Type B pancreatic cell (in vitro differentiated cells): ENCODE data around the gene CABLES1. TPM values are rescaled to one million over a fixed set of nuclear protein-coding genes. Genes with fewer than 3 reads are reported as not detected.

Experiments used
- DNase-seq: peaks from one replicate; pipeline ENCODE4 v3.0.0; 2021; ENCODE audit warnings: mixed read lengths; ENCODE audit not compliant: unreplicated experiment; ENCODE audit errors: extremely low spot score
- H3K27ac Mint-ChIP-seq: 2 replicates; pipeline ENCODE4 v1.8.0; 2021; ENCODE audit warnings: mild to moderate bottlenecking, mixed read lengths
- H3K27me3 Mint-ChIP-seq: 2 replicates; pipeline ENCODE4 v1.8.0; 2021; ENCODE audit warnings: mixed read lengths
- H3K36me3 Mint-ChIP-seq: 2 replicates; pipeline ENCODE4 v1.8.0; 2021; ENCODE audit warnings: mixed read lengths
- H3K4me1 Mint-ChIP-seq: one replicate; pipeline ENCODE4 v1.8.0; 2021; ENCODE audit warnings: mixed read lengths; ENCODE audit not compliant: unreplicated experiment
- H3K4me3 Mint-ChIP-seq: 2 replicates; pipeline ENCODE4 v1.8.0; 2021; ENCODE audit warnings: mild to moderate bottlenecking, mixed read lengths
- H3K9me3 Mint-ChIP-seq: 2 replicates; pipeline ENCODE4 v1.8.0; 2021; ENCODE audit warnings: mixed read lengths
- CTCF ChIP-seq: fragments of 200-600 bp; sonication (generic); conservative IDR thresholded peaks from 2 replicates; pipeline ENCODE4 v1.5.0; 2021; ENCODE audit warnings: antibody characterized with exemption, mild to moderate bottlenecking
- total RNA-seq: library from RNA; stranded (reverse); gene quantifications from 2 replicates; pipeline ENCODE4 v1.2.1, GENCODE V29; 2021; ENCODE audit warnings: low replicate concordance

The CABLES1 gene
- total RNA-seq, 1 donor from 2014 or later = 11.4 TPM

- Mint-ChIP-seq H3K27ac (no peak overlapping the region), H3K36me3 (peaks cover 25% of the 10 kb centered on the region), H3K9me3 (peaks cover 4% of the 10 kb centered on the region), H3K4me3 (no peak overlapping the region), H3K27me3 (peaks cover 3% of the 10 kb centered on the region), H3K4me1 (peaks cover 20% of the 10 kb centered on the region)
- no peak for DNase-seq
- TF ChIP-seq CTCF = no peak
Measured at GRCh38 chr18:23204589-23205235, 69.4 kb downstream of the CABLES1 start.

- no peak for TF ChIP-seq CTCF
- Mint-ChIP-seq H3K4me3 (no peak overlapping the region), H3K27me3 (peaks cover 3% of the 10 kb centered on the region), H3K27ac (no peak overlapping the region), H3K9me3 (peaks cover 4% of the 10 kb centered on the region), H3K4me1 (peaks cover 15% of the 10 kb centered on the region), H3K36me3 (peaks cover 25% of the 10 kb centered on the region)
- DNase-seq = no peak
Measured at GRCh38 chr18:23205980-23206379, 70.7 kb downstream of the CABLES1 start.

GRCh38 chr18:23207191-23207955 lies 72.1 kb downstream of the CABLES1 start:
- DNase-seq = no peak
- H3K27me3 Mint-ChIP-seq = peaks cover 3% of the 10 kb centered on the region
- H3K27ac Mint-ChIP-seq = no peak overlapping the region
- peaks cover 15% of the 10 kb centered on the region for H3K4me1 Mint-ChIP-seq
- peaks cover 18% of the 10 kb centered on the region for H3K36me3 Mint-ChIP-seq
- peaks cover 4% of the 10 kb centered on the region for H3K9me3 Mint-ChIP-seq
- TF ChIP-seq CTCF = peak; percentile 48
- H3K4me3 Mint-ChIP-seq = no peak overlapping the region

- H3K4me3 Mint-ChIP-seq = no peak overlapping the region
- H3K27ac Mint-ChIP-seq = no peak overlapping the region
- H3K27me3 Mint-ChIP-seq = peaks cover 2% of the 10 kb centered on the region
- DNase-seq = no peak
- H3K4me1 Mint-ChIP-seq = peaks cover 14% of the 10 kb centered on the region
- TF ChIP-seq CTCF = no peak
- peaks cover 17% of the 10 kb centered on the region for H3K36me3 Mint-ChIP-seq
- H3K9me3 Mint-ChIP-seq = peaks cover 4% of the 10 kb centered on the region
Measured at GRCh38 chr18:23207994-23208393, 72.7 kb downstream of the CABLES1 start.

- H3K27ac Mint-ChIP-seq = no peak overlapping the region
- H3K36me3 Mint-ChIP-seq = peaks cover 14% of the 10 kb centered on the region
- DNase-seq = no peak
- peaks cover 4% of the 10 kb centered on the region for H3K9me3 Mint-ChIP-seq
- H3K27me3 Mint-ChIP-seq = no peaks in the 10 kb centered on the region
- no peak overlapping the region for H3K4me3 Mint-ChIP-seq
- no peak for TF ChIP-seq CTCF
- peaks cover 10% of the 10 kb centered on the region for H3K4me1 Mint-ChIP-seq
Measured at GRCh38 chr18:23208600-23208999, 73.3 kb downstream of the CABLES1 start.
